B cell (primary cell): ENCODE data around the gene DNHD1. TPM values are rescaled to one million over a fixed set of nuclear protein-coding genes. Genes with fewer than 3 reads are reported as not detected.

ENCODE experiments used
- ATAC-seq: fragments of 200-7000 bp; cut with Tn5 transposase; one replicate; pipeline ENCODE4 v1.10.0; 2021; ENCODE audit warnings: low read depth, mild to moderate bottlenecking, moderate number of reproducible peaks, moderate library complexity
- CTCF ChIA-PET: fragments of 350-600 bp; sonication (Branson Sonifier 250); formaldehyde crosslinking; loops from one replicate; lab custom pipeline; 2021; ENCODE audit warnings: antibody characterized with exemption, inconsistent platforms; lab: Charles Lee
- POLR2A ChIA-PET: fragments of 350-600 bp; sonication (Branson Sonifier 250); formaldehyde crosslinking; loops from one replicate; lab custom pipeline; 2021; ENCODE audit warnings: antibody characterized with exemption; lab: Charles Lee
- DNase-seq: peaks from one replicate; pipeline ENCODE4 v3.0.0; 2013
- H2AFZ ChIP-seq: 2 replicates; pipeline ENCODE4 v1.6.1; 2012; ENCODE audit warnings: mild to moderate bottlenecking, low read depth, low read length; ENCODE audit not compliant: insufficient read depth, poor library complexity, severe bottlenecking
- H3K27ac ChIP-seq, 2 donors: 1 replicate in 1 of 2; 2 replicates in 1 of 2; pipeline ENCODE4 v1.5.1; 2012 to 2013; ENCODE audit warnings: low read length in 2 of 2, mild to moderate bottlenecking in 2 of 2, moderate library complexity in 1 of 2
- H3K27me3 ChIP-seq, 4 experiments: fragments of 200-600 bp in 1 of 4; sonication (generic) in 1 of 4; replicated peaks in 1 of 4; 1 replicate in 2 of 4; 2 replicates in 2 of 4; pipeline versions ENCODE4 v1.6.1 to v1.7.0; 2013 to 2016; ENCODE audit warnings: low read length in 3 of 4, mild to moderate bottlenecking in 2 of 4, mixed read lengths in 1 of 4, moderate library complexity in 1 of 4; ENCODE audit not compliant: insufficient read depth in 4 of 4, control insufficient read depth in 3 of 4; ENCODE audit errors: control extremely low read depth in 1 of 4
- H3K36me3 ChIP-seq, 2 experiments: replicated peaks in 1 of 2; 1 replicate in 1 of 2; 2 replicates in 1 of 2; pipeline versions ENCODE4 v1.6.1 to v1.7.1; 2013; ENCODE audit warnings: low read length in 1 of 2; ENCODE audit not compliant: insufficient read depth in 2 of 2, control insufficient read depth in 1 of 2; ENCODE audit errors: control extremely low read depth in 1 of 2, extremely low read depth in 1 of 2
- H3K4me1 ChIP-seq, 2 donors: fragments of 200-600 bp in 1 of 2; sonication (generic) in 1 of 2; 1 replicate in 1 of 2; 2 replicates in 1 of 2; pipeline versions ENCODE4 v1.5.1 to v1.6.1; 2013 to 2017; ENCODE audit warnings: low read length in 2 of 2; ENCODE audit not compliant: control insufficient read depth in 2 of 2, insufficient read depth in 2 of 2
- H3K4me2 ChIP-seq: replicated peaks from 2 replicates; pipeline ENCODE3; 2012; ENCODE audit warnings: mild to moderate bottlenecking, low read depth, low read length; ENCODE audit not compliant: poor library complexity, severe bottlenecking
- H3K4me3 ChIP-seq, 5 experiments: fragments of 200-600 bp in 1 of 5; sonication (generic) in 1 of 5; 1 replicate in 3 of 5; 2 replicates in 2 of 5; pipeline versions ENCODE4 v1.5.1 to v1.7.0; 2011 to 2016; ENCODE audit warnings: low read length in 4 of 5, mild to moderate bottlenecking in 4 of 5, low read depth in 2 of 5, control low read depth in 1 of 5, moderate library complexity in 1 of 5; ENCODE audit not compliant: insufficient read depth in 1 of 5; ENCODE audit errors: control extremely low read depth in 1 of 5, extremely low read depth in 1 of 5
- H3K79me2 ChIP-seq: fragments of 200-600 bp; sonication (generic); one replicate; pipeline ENCODE4 v1.6.0; 2016; ENCODE audit warnings: low read length; ENCODE audit not compliant: control insufficient read depth, insufficient read depth
- H3K9ac ChIP-seq: fragments of 200-600 bp; sonication (generic); 2 replicates; pipeline ENCODE4 v1.6.1; 2017; ENCODE audit warnings: mild to moderate bottlenecking, low read length, moderate library complexity
- H3K9me3 ChIP-seq, 3 donors: one replicate each; pipeline versions ENCODE4 v1.6.1 to v1.7.1; 2013; ENCODE audit warnings: low read length in 2 of 3; ENCODE audit not compliant: control insufficient read depth in 2 of 3, insufficient read depth in 1 of 3; ENCODE audit errors: control extremely low read depth in 1 of 3
- H4K20me1 ChIP-seq: 2 replicates; pipeline ENCODE4 v1.6.0; 2012; ENCODE audit warnings: mild to moderate bottlenecking, low read length; ENCODE audit not compliant: insufficient read depth, control insufficient read depth, poor library complexity, severe bottlenecking
- H3K27ac Mint-ChIP-seq: one replicate; pipeline ENCODE4 v1.8.0; 2021; ENCODE audit warnings: mixed read lengths
- H3K27me3 Mint-ChIP-seq: one replicate; pipeline ENCODE4 v1.8.0; 2021; ENCODE audit warnings: mixed read lengths
- H3K4me1 Mint-ChIP-seq: one replicate; pipeline ENCODE4 v1.8.0; 2021; ENCODE audit warnings: mixed read lengths
- H3K4me3 Mint-ChIP-seq: one replicate; pipeline ENCODE4 v1.8.0; 2021; ENCODE audit warnings: mixed read lengths
- H3K9me3 Mint-ChIP-seq: one replicate; pipeline ENCODE4 v1.8.0; 2022; ENCODE audit warnings: mixed read lengths; ENCODE audit not compliant: insufficient read depth
- EZH2 ChIP-seq: IDR thresholded peaks from 2 replicates; pipeline ENCODE4 v1.6.1; 2012; ENCODE audit warnings: borderline replicate concordance, low read depth, mild to moderate bottlenecking, moderate library complexity, low read length; ENCODE audit not compliant: insufficient read depth, poor library complexity, severe bottlenecking
- WGBS: methylation state at CpG from one replicate; pipeline ENCODE4 v1.1.5; 2013; ENCODE audit warnings: missing lambda C conversion rate; ENCODE audit not compliant: insufficient coverage; 5-methylcytosine and 5-hydroxymethylcytosine counted together
- intact Hi-C: fragments of 100-400 bp; cut with micrococcal nuclease; formaldehyde crosslinking; loops from one replicate; pipeline ENCODE4 v1.10.0; 2022
- polyA plus RNA-seq: library from polyadenylated mRNA; depleted of rRNA; stranded (reverse); fragments of >200 nt; gene quantifications from 2 replicates; pipeline ENCODE4 v1.2.3, GENCODE V29; 2012
- total RNA-seq, 2 donors: library from RNA; stranded (reverse); fragments of 120-200 nt in 1 of 2; gene quantifications; 1 replicate in 1 of 2; 2 replicates in 1 of 2; pipeline versions ENCODE4 v1.2.3 to v1.2.4, GENCODE V29; 2013 to 2022
- TF ChIP-seq, protein P1 (sequence below): fragments of 200-600 bp; IDR thresholded peaks from one replicate; pipeline ENCODE4 v1.8.0; 2022; ENCODE audit warnings: antibody characterized with exemption, mild to moderate bottlenecking

The DNHD1 gene
- total and polyA plus RNA-seq, 2 donors (not counting 1 experiment from before 2014, with no cell fraction given), result 53.9 to 58.2 TPM

DNA sequence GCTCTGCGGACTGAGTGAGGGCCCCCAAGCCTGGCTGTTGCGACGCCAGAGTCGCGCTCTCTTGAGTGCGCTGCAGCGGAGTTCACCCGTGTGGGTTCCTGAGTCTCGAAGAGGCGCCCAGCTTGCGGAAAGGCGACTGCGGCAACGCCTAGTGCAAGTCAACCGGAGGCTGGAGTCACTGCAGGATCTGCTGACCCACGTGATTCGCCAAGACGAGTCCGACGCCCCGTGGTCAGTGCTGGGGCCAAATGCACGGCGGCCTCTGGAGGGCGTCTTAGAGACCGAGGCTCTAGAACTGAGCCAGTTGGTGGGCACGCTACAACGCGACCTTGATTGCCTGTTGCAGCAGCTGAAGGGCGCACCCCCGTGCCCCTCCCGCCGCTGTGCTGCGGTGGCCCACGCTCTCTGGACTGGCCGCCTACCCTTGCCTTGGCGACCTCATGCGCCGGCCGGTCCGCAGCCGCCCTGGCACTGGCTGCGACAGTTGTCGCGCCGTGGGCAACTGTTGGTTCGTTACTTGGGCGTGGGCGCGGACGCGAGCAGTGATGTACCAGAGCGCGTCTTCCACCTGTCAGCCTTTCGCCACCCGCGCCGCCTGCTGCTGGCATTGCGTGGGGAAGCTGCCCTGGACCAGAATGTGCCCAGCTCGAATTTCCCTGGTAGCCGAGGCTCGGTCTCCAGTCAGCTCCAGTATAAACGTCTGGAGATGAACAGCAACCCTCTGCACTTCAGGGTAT, 73.8 kb downstream of the DNHD1 start:
- CTCF ChIA-PET, result no interaction called here
- WGBS, result 95% methylated on average over 62 of the region's 62 CpGs

DNA sequence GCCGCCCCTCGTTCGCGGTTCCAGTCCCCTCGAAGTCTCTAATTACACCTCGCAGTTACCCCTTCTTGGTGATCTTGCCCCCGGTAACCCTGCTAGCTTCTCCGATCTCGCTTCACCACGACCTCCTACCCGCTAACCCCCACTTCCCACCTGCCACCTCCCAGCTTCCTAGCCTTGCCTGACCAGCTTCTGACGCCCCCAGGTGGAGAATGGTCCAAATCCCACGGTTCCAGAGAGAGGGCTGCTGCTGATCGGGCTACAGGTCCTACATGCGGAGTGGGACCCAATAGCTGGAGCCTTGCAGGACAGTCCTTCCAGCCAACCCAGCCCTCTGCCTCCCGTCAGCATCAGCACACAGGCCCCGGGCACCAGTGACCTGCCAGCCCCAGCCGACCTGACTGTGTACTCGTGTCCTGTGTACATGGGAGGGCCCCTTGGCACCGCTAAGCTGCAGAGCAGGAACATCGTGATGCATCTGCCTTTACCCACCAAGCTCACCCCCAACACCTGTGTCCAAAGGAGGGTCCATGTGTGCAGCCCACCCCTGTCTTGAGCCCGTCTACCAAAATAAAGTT, 74.4 kb downstream of the DNHD1 start:
- no peak overlapping the region for H3K4me3 ChIP-seq
- no peaks in the 10 kb centered on the region for H3K27me3 Mint-ChIP-seq
- H3K9me3 ChIP-seq, result no peaks in the 10 kb centered on the region
- no peaks in the 10 kb centered on the region for H3K9me3 Mint-ChIP-seq
- H3K27me3 ChIP-seq, result no peaks in the 10 kb centered on the region
- no peaks in the 10 kb centered on the region for H3K4me1 Mint-ChIP-seq
- H3K27ac ChIP-seq, result no peak overlapping the region
- H3K4me3 Mint-ChIP-seq, result no peak overlapping the region
- DNase-seq (no peak), ATAC-seq (no peak)
- H3K9ac ChIP-seq, result no peak overlapping the region
- ChIA-PET POLR2A (no interaction called here), CTCF (interaction anchor here (1.2 kb wide), 1 partner anchor 13 kb away, joined by 3 read pairs; no protein-coding TSS in a partner anchor)
- intact Hi-C loops, result no loop called here
- no peaks in the 10 kb centered on the region for H3K4me1 ChIP-seq
- no peaks in the 10 kb centered on the region for H3K79me2 ChIP-seq
- 94% methylated on average over 21 of the region's 22 CpGs for WGBS
- H3K27ac Mint-ChIP-seq, result no peak overlapping the region
- no peak for TF ChIP-seq EZH2
- TF ChIP-seq, protein P1, sequence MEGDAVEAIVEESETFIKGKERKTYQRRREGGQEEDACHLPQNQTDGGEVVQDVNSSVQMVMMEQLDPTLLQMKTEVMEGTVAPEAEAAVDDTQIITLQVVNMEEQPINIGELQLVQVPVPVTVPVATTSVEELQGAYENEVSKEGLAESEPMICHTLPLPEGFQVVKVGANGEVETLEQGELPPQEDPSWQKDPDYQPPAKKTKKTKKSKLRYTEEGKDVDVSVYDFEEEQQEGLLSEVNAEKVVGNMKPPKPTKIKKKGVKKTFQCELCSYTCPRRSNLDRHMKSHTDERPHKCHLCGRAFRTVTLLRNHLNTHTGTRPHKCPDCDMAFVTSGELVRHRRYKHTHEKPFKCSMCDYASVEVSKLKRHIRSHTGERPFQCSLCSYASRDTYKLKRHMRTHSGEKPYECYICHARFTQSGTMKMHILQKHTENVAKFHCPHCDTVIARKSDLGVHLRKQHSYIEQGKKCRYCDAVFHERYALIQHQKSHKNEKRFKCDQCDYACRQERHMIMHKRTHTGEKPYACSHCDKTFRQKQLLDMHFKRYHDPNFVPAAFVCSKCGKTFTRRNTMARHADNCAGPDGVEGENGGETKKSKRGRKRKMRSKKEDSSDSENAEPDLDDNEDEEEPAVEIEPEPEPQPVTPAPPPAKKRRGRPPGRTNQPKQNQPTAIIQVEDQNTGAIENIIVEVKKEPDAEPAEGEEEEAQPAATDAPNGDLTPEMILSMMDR, result no peak
- H3K4me2 ChIP-seq, result no peak overlapping the region
- H3K36me3 ChIP-seq, result no peaks in the 10 kb centered on the region
- H4K20me1 ChIP-seq, result no peaks in the 10 kb centered on the region
- no peak overlapping the region for H2AFZ ChIP-seq

More for the DNA sequence above, 73.8 kb downstream of the DNHD1 start:
- Histone ChIP-seq H3K27ac (no peak overlapping the region), H2AFZ (no peak overlapping the region), H3K9ac (no peak overlapping the region), H3K79me2 (no peaks in the 10 kb centered on the region), H3K36me3 (no peaks in the 10 kb centered on the region), H3K4me2 (no peak overlapping the region), H3K27me3 (no peaks in the 10 kb centered on the region), H3K4me3 (no peak overlapping the region), H3K4me1 (no peaks in the 10 kb centered on the region), H3K9me3 (no peaks in the 10 kb centered on the region), H4K20me1 (no peaks in the 10 kb centered on the region)
- H3K27ac Mint-ChIP-seq, result no peak overlapping the region
- H3K9me3 Mint-ChIP-seq, result no peaks in the 10 kb centered on the region
- POLR2A ChIA-PET, result no interaction called here
- no peak for ATAC-seq
- no peak overlapping the region for H3K4me3 Mint-ChIP-seq
- no peak for TF ChIP-seq EZH2
- TF ChIP-seq, protein P1, result no peak
- no peak for DNase-seq
- H3K4me1 Mint-ChIP-seq, result no peaks in the 10 kb centered on the region
- no peaks in the 10 kb centered on the region for H3K27me3 Mint-ChIP-seq
- intact Hi-C loops, result no loop called here
